Adipose tissue (tissue), 3 donors: ENCODE results near the gene TULP3. TPM values are rescaled to one million over a fixed set of nuclear protein-coding genes. Genes with fewer than 3 reads are reported as not detected.

Source experiments
- H3K27ac ChIP-seq: one replicate; pipeline ENCODE4 v1.5.1; 2013; ENCODE audit warnings: low read depth, low read length
- WGBS, 3 donors: extraction: QIAGEN DNeasy Blood & Tissue Kit; methylation state at CpG; one replicate each; pipeline ENCODE4 v1.1.7; 2013; 5-methylcytosine and 5-hydroxymethylcytosine counted together
- polyA plus RNA-seq, 3 donors: library from polyadenylated mRNA; stranded (reverse); fragments of 200-250 nt; gene quantifications; one replicate each; pipeline ENCODE4 v1.2.3, GENCODE V29; 2013
- donor health status: healthy with polysubstance abuse.
- donor health status: Bipolar disorder and iron deficiency.
- donor health status: healthy.

TULP3 gene
- polyA plus RNA-seq, 3 donors, result 5.1 to 23.4 (median 11.0) TPM

DNA sequence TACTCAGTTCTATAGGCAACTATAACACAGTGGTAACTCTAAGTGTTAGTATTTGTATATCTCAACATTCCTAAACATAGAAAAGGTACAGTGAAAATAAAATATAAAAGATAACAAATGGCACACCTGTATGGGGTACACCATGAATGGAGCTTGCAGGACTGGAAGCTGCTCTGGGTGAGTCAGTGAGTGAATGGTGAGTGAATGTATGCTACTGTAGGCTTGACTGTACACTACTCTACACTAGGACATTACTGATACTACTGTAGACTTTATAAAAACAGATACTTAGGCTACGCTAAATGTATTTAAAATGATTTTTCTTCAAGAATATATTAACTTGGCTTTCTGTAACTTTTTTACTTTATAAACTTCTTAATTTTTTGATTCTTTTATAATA lies 94.0 kb downstream of the TULP3 start:
- 98 to 100% (median 98%) methylated on average over 1 of the region's 1 CpG for WGBS, 3 donors
- no peak overlapping the region for H3K27ac ChIP-seq

DNA sequence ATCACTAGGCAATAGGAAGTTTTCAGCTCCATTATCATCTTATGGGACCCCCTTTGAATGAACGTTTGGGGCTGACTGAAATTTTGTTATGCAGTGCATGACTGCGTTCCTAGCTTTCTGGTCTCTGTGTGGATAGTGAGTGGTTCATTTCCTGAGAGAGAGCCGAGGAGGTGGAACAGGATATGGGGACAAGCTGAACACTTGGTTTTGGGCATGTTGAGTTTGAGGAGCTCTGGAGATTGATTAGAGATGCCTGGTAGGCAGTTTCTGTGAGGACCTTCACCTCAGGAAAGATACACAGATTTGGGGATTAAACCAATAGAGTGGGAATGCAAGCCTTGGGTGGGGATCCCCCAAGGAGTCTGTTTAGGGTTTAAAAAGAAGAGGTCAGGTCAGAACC lies 96.2 kb downstream of the TULP3 start:
- 71 to 93% (median 76%) methylated on average over 3 of the region's 3 CpGs for WGBS, 3 donors

DNA sequence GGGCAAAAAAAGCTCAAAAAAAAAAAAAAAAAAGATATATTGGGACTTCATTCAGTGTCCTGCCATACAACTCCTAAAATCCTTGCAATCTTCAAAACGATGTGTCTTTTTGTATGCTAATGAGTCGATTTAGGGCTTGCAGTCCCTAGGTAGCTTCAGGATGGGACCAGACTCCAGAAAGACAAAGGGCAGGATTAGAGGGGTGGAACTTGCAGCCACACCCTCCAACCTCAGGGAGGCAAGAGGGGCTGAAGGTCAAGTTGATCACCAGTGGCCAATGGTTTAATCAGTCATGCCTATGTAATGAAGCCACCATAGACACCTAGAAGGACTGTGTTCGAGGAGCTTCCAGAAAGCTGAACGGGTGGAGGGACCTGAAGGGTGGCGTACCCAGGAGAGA lies 97.8 kb downstream of the TULP3 start:
- WGBS, 3 donors, result 93 to 98% (median 97%) methylated on average over 5 of the region's 5 CpGs
- H3K27ac ChIP-seq, result no peak overlapping the region

More for the DNA sequence above, 96.2 kb downstream of the TULP3 start:
- no peak overlapping the region for H3K27ac ChIP-seq

Other genes starting within 250 kb of the TULP3 start
- gene FKBP4, start 95.9 kb upstream of the TULP3 start, polyA plus RNA-seq, result 10 to 100 TPM; 25.3 to 35.7 (median 33.6) TPM
- gene ITFG2, start 78.2 kb upstream of the TULP3 start, polyA plus RNA-seq, result 10 to 100 TPM; 20.0 to 21.7 (median 21.5) TPM
- 1 to 10 TPM in 2 of 3 donors, under 1 TPM in 1; 0.36 to 5.1 (median 1.4) TPM for gene NRIP2, start 55.9 kb upstream of the TULP3 start, polyA plus RNA-seq
- not detected for gene TEX52, start 33.9 kb upstream of the TULP3 start, polyA plus RNA-seq
- 1 to 10 TPM in 1 of 3 donors, under 1 TPM in 2; 0.26 to 2.2 (median 0.30) TPM for gene FOXM1, start 13.7 kb upstream of the TULP3 start, polyA plus RNA-seq
- 1 to 10 TPM; 4.5 to 9.8 (median 5.3) TPM for gene RHNO1, start 13.7 kb upstream of the TULP3 start, polyA plus RNA-seq
- 10 to 100 TPM; 11.8 to 46.5 (median 28.5) TPM for gene TEAD4, start 68.5 kb downstream of the TULP3 start, polyA plus RNA-seq
- 10 to 100 TPM; 10.5 to 29.7 (median 25.6) TPM for gene TSPAN9, start 186.5 kb downstream of the TULP3 start, polyA plus RNA-seq